Astrocyte (in vitro differentiated cells and primary cell): ENCODE data around the gene OPRL1. TPM values are rescaled to one million over a fixed set of nuclear protein-coding genes. Genes with fewer than 3 reads are reported as not detected.

Experiments
- DNase-seq: peaks from one replicate; pipeline ENCODE4 v3.0.0-alpha.2; 2010; ENCODE audit warnings: low read depth
- FAIRE-seq: peaks from 2 replicates; lab custom pipeline; 2011; peaks lifted over from hg19 to GRCh38; lab: Jason Lieb, UNC
- H2AFZ ChIP-seq: 2 replicates; pipeline ENCODE4 v1.6.0; 2012; ENCODE audit warnings: low read depth, low read length, inconsistent platforms
- H3K27ac ChIP-seq: 2 replicates; pipeline ENCODE4 v1.5.1; 2011; ENCODE audit warnings: low read depth, low read length, inconsistent platforms
- H3K27me3 ChIP-seq: 2 replicates; pipeline ENCODE4 v1.6.0; 2011; ENCODE audit warnings: low read length, inconsistent platforms; ENCODE audit not compliant: insufficient read depth
- H3K36me3 ChIP-seq: 2 replicates; pipeline ENCODE4 v1.5.1; 2011; ENCODE audit warnings: low read length, inconsistent platforms; ENCODE audit not compliant: insufficient read depth
- H3K4me1 ChIP-seq: 2 replicates; pipeline ENCODE4 v1.5.1; 2011; ENCODE audit warnings: low read length, inconsistent platforms; ENCODE audit not compliant: insufficient read depth
- H3K4me2 ChIP-seq: 2 replicates; pipeline ENCODE4 v1.6.0; 2012; ENCODE audit warnings: low read length, inconsistent platforms
- H3K4me3 ChIP-seq: 2 replicates; pipeline ENCODE4 v1.5.1; 2011; ENCODE audit warnings: low read depth, mild to moderate bottlenecking, low read length, inconsistent platforms; ENCODE audit not compliant: insufficient read depth
- H3K79me2 ChIP-seq: 2 replicates; pipeline ENCODE4 v1.6.0; 2012; ENCODE audit warnings: mild to moderate bottlenecking, low read length, inconsistent platforms; ENCODE audit not compliant: insufficient read depth
- H3K9ac ChIP-seq: 2 replicates; pipeline ENCODE4 v1.6.0; 2012; ENCODE audit warnings: mild to moderate bottlenecking, low read length, inconsistent platforms
- H3K9me3 ChIP-seq: 2 replicates; pipeline ENCODE4 v1.5.1; 2012; ENCODE audit warnings: low read depth, mild to moderate bottlenecking, low read length, inconsistent platforms; ENCODE audit not compliant: insufficient read depth
- H4K20me1 ChIP-seq: 2 replicates; pipeline ENCODE4 v1.6.0; 2012; ENCODE audit warnings: low read length, inconsistent platforms; ENCODE audit not compliant: insufficient read depth
- H3K27ac Mint-ChIP-seq: one replicate; pipeline ENCODE4 v1.8.0; 2021; ENCODE audit warnings: mild to moderate bottlenecking, mixed read lengths; ENCODE audit not compliant: unreplicated experiment
- H3K27me3 Mint-ChIP-seq: one replicate; pipeline ENCODE4 v1.8.0; 2021; ENCODE audit warnings: low read depth, mixed read lengths; ENCODE audit not compliant: unreplicated experiment
- H3K36me3 Mint-ChIP-seq: one replicate; pipeline ENCODE4 v1.8.0; 2021; ENCODE audit warnings: low read depth, mixed read lengths; ENCODE audit not compliant: unreplicated experiment
- H3K4me1 Mint-ChIP-seq: one replicate; pipeline ENCODE4 v1.8.0; 2021; ENCODE audit warnings: low read depth, mixed read lengths; ENCODE audit not compliant: unreplicated experiment
- H3K4me3 Mint-ChIP-seq: one replicate; pipeline ENCODE4 v1.8.0; 2021; ENCODE audit warnings: mild to moderate bottlenecking, moderate library complexity, mixed read lengths; ENCODE audit not compliant: unreplicated experiment
- H3K9me3 Mint-ChIP-seq: one replicate; pipeline ENCODE4 v1.8.0; 2021; ENCODE audit warnings: mild to moderate bottlenecking, mixed read lengths; ENCODE audit not compliant: unreplicated experiment
- EZH2 ChIP-seq: IDR thresholded peaks from 2 replicates; pipeline ENCODE4 v1.6.1; 2012; ENCODE audit warnings: mild to moderate bottlenecking, low read length, inconsistent platforms; ENCODE audit not compliant: insufficient read depth
- total RNA-seq: library from RNA; stranded (reverse); gene quantifications from 2 replicates; pipeline ENCODE4 v1.2.1, GENCODE V29; 2021
- TF ChIP-seq, protein P1 (sequence below): IDR thresholded peaks from 2 replicates; pipeline ENCODE4 v1.5.1; 2011; ENCODE audit warnings: low read depth, mild to moderate bottlenecking, inconsistent platforms, low read length, moderate library complexity; ENCODE audit not compliant: insufficient read depth

Gene OPRL1
- total RNA-seq, 1 donor from 2014 or later = 2.8 TPM

DNA sequence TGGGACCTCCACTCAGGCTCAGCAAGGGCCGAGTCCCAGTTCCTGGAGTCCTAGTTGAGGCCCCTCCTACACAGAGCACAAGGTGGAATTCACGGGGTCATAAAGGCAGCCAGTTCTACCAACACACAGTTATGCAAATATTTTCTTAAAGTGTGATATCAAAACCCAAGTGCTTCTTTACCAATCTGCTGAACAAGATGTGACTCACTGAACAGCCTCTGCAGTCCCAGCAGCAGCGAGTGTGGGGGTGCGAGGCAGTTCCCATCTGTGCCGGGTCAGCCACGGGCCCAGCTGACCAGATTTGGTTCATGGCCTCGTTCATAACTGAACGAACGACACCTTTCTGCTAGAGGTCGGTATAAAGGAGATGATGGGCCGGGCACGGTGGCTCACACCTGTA lies 21.3 kb upstream of the OPRL1 start:
- DNase-seq = peak; percentile 67
- FAIRE-seq = no peak
- Mint-ChIP-seq H3K9me3 (no peaks in the 10 kb centered on the region), H3K27ac (no peak overlapping the region), H3K4me1 (peaks cover 6% of the 10 kb centered on the region), H3K36me3 (no peaks in the 10 kb centered on the region), H3K27me3 (peaks cover 5% of the 10 kb centered on the region), H3K4me3 (no peak overlapping the region)
- Histone ChIP-seq H3K4me1 (peaks cover 19% of the 10 kb centered on the region), H3K4me2 (peak overlapping the region; percentile 3), H2AFZ (no peak overlapping the region), H3K27ac (no peak overlapping the region), H3K9ac (no peak overlapping the region), H3K9me3 (no peaks in the 10 kb centered on the region), H3K36me3 (no peaks in the 10 kb centered on the region), H4K20me1 (no peaks in the 10 kb centered on the region), H3K27me3 (peaks cover 6% of the 10 kb centered on the region), H3K79me2 (peaks cover 2% of the 10 kb centered on the region), H3K4me3 (no peak overlapping the region)
- TF ChIP-seq, protein P1, sequence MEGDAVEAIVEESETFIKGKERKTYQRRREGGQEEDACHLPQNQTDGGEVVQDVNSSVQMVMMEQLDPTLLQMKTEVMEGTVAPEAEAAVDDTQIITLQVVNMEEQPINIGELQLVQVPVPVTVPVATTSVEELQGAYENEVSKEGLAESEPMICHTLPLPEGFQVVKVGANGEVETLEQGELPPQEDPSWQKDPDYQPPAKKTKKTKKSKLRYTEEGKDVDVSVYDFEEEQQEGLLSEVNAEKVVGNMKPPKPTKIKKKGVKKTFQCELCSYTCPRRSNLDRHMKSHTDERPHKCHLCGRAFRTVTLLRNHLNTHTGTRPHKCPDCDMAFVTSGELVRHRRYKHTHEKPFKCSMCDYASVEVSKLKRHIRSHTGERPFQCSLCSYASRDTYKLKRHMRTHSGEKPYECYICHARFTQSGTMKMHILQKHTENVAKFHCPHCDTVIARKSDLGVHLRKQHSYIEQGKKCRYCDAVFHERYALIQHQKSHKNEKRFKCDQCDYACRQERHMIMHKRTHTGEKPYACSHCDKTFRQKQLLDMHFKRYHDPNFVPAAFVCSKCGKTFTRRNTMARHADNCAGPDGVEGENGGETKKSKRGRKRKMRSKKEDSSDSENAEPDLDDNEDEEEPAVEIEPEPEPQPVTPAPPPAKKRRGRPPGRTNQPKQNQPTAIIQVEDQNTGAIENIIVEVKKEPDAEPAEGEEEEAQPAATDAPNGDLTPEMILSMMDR = no peak
- no peak for TF ChIP-seq EZH2

DNA sequence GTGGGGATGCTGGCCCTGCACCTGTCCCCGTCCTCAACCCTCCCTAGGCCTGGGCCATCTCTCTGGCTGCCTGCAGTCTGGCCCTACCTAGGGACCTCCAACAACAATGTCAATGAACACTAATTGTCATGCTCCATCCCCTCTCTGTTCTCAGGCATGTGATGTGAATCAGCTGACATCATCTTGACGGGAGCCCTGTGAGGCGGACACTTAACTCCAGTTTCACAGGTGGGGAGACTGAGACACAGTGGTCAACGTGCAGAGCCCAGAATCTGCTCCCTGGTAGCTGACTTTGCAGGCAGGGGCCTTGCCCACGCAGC lies 17.6 kb upstream of the OPRL1 start:
- peaks cover 4% of the 10 kb centered on the region for H3K27me3 Mint-ChIP-seq
- Histone ChIP-seq H3K27me3 (peaks cover 4% of the 10 kb centered on the region), H3K9me3 (no peaks in the 10 kb centered on the region), H4K20me1 (peaks cover 26% of the 10 kb centered on the region), H3K79me2 (peaks cover 5% of the 10 kb centered on the region), H3K27ac (no peak overlapping the region), H3K4me1 (peaks cover 39% of the 10 kb centered on the region), H2AFZ (peak overlapping the region; percentile 92), H3K4me3 (peak overlapping the region; percentile 79), H3K4me2 (peak overlapping the region; percentile 92), H3K36me3 (no peaks in the 10 kb centered on the region), H3K9ac (peak overlapping the region; percentile 86)
- FAIRE-seq (no peak), DNase-seq (no peak)
- H3K36me3 Mint-ChIP-seq = peaks cover 2% of the 10 kb centered on the region
- H3K9me3 Mint-ChIP-seq = no peaks in the 10 kb centered on the region
- H3K4me1 Mint-ChIP-seq = peaks cover 18% of the 10 kb centered on the region
- TF ChIP-seq, protein P1 = no peak
- no peak for TF ChIP-seq EZH2
- peak overlapping the region; percentile 35 for H3K27ac Mint-ChIP-seq
- H3K4me3 Mint-ChIP-seq = peak overlapping the region; percentile 55

DNA sequence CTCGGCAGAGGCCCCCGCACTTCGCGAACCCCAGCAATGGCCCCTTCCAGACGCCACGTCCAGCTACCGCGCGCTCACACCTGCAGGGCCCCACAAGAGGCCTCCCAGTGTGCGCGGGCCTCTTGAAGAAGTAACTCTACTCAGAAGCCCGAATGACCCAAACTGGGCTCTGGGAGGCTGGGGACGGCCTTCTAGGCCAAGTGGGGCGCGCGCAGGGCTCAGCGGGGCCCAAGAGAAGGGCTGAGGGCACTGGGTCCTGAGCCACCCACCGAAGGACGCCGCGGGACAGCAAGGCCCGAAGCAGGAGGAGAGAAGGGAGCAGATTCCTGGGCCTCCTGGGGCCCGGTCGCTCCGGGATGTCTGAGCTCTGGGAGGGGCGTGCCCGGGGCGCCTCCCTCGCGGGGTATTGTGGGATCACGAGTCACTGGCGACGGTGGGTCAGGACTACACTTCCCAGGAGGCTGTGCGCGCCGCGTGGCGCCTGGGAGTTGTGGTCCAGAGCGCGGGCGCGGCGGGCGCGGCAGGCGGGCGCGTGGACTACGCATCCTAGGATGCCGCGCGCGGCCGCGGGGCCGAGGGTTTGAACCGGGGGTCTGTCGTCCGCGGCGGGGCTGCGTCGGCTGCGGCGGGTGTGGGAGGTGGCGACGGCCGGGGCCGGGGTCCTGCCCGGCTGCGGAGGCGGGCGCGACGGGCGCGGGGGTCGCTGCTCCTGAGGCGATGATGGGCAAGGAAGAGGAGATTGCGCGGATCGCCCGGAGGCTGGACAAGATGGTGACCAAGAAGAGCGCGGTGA lies 17.1 kb upstream of the OPRL1 start, which contains the start of gene TCEA2:
TCEA2 (plus strand) TSS at position 603 of the 793 bp plus-strand sequence; CDS start at position 718, 115 bp downstream.
- Mint-ChIP-seq H3K36me3 (peaks cover 2% of the 10 kb centered on the region), H3K27me3 (peaks cover 4% of the 10 kb centered on the region), H3K4me3 (peak within 1 kb of the TSS; percentile 96), H3K9me3 (no peaks in the 10 kb centered on the region), H3K4me1 (peaks cover 18% of the 10 kb centered on the region), H3K27ac (peak within 1 kb of the TSS; percentile 95)
- DNase-seq (peak; percentile 90), FAIRE-seq (no peak)
- Histone ChIP-seq H3K4me3 (peak within 1 kb of the TSS; percentile 79), H3K27me3 (peaks cover 4% of the 10 kb centered on the region), H3K4me2 (peak within 1 kb of the TSS; percentile 92), H4K20me1 (peaks cover 26% of the 10 kb centered on the region), H3K36me3 (no peaks in the 10 kb centered on the region), H2AFZ (peak within 1 kb of the TSS; percentile 92), H3K9me3 (no peaks in the 10 kb centered on the region), H3K4me1 (peaks cover 39% of the 10 kb centered on the region), H3K9ac (peak within 1 kb of the TSS; percentile 86), H3K79me2 (peaks cover 5% of the 10 kb centered on the region), H3K27ac (peak within 1 kb of the TSS; percentile 65)
- TF ChIP-seq, protein P1 = no peak
- TF ChIP-seq EZH2 = no peak
